GM18526 (cell line): ENCODE results near the gene ABL1.

Experiments
- POLR2A ChIP-seq: IDR thresholded peaks from 3 replicates; pipeline ENCODE4 v1.6.1; 2011; ENCODE audit not compliant: insufficient read length; ENCODE audit errors: extremely low read depth

Gene ABL1

GRCh38 chr9:130929571-130930038, 94.6 kb downstream of the ABL1 start:
- TF ChIP-seq POLR2A: no peak

DNA sequence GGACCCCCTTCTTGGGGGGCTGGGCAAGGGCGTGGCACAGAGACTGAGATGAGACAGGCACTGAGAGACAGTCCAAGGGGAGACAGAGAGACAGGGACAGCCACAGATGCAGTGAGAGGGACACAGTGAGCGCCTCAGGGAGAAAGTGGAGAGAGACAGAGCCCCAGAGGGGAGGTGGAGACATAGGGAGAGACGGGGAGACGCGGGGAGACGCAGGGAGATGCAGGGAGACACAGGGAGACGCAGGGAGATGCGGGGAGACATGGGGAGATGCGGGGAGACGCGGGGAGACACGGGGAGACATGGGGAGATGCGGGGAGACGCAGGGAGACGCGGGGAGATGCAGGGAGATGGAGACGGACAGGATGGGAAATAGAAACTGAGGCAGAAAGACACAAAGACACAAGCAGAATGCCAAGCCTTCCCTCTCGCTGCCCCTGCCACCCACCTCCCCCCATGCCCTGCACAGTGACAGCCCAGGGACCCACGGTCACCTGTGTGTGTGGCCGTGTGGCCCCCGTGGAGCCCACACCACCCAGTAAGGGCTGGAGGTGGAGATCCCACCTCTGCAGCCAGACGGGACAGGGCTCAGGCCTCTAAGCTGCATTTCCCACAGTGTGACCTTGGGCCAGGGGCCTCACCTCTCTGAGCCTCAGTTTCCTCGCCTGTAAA, 95.2 kb downstream of the ABL1 start:
- no peak for TF ChIP-seq POLR2A

GRCh38 chr9:130930804-130931349, 95.8 kb downstream of the ABL1 start:
- TF ChIP-seq POLR2A: no peak

DNA sequence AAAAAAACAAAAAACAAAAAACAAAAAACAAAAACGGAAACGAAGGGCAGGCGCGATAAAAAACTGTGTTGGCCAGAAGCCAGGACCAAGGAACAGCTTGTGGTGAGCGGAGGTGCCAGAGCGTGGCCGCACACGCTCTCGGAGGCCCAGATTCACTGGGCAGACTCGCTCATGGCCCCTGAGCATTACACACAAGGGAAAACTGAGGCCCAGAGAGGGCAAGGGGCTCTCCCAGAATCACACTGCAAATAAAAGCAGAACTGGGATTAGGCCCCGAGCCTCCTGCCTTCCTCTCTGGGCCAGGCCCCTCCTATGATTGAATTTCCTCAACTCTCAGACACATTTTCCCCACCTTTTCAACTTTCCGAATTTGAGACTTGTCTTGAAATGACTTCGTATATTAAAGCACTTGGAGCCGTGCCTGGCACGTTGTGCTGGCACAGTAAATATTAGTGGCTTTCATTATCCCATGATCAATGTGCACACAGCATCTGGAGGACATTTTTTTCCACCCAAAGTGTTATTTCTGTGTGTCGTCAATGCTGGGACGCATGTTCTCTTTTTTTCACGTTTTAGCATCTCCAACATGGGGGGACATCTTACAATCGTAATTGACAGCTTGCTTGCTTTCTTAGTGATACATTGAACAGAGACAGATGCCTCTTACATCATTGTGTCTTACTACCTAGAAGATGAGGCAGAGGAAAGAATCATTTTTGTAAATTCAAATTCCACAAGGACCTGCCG, 96.6 kb downstream of the ABL1 start:
- TF ChIP-seq POLR2A: no peak

DNA sequence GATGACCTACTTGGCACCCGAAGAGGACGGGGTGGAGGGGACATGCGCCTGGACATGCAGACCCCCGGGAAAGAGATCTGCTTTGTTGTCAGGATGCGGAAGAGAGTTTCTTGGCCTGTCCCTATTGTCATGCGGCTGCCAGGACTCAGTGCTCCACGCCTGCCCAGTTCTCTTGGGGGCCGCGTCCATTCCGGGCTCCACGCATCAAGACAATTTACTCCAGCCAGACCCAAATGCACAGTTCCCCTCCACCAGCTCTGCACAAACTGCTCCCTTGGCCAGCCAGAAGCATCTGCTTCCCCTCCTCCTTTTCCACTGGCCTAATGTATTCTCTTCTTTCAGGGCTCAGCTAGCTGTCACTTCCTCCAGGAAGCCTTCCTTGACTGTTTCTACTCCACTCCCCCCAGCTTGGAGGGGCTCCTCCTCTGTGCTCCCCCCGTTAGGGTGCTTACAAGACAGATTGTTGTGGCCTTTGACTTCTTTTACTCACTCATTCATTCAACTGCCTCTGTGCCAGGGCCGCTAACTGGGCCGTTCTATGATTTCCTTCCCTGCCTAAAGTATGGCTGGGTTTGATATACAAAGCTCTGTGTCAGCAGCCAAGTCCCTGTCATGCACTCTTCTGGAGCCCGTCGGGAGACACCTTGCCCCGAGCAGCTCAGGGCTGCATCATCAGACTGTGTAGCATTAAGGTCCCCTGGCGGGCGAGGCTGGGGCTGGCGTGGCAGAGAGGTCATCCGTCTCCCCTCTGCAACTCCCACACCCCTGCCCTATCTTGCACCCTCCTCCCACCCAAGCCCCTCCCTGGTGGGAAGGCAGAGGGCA, 97.4 kb downstream of the ABL1 start:
- no peak for TF ChIP-seq POLR2A

GRCh38 chr9:130933114-130934046, 98.3 kb downstream of the ABL1 start:
- TF ChIP-seq POLR2A: no peak

GRCh38 chr9:130934246-130934645, 99.2 kb downstream of the ABL1 start:
- TF ChIP-seq POLR2A: no peak

DNA sequence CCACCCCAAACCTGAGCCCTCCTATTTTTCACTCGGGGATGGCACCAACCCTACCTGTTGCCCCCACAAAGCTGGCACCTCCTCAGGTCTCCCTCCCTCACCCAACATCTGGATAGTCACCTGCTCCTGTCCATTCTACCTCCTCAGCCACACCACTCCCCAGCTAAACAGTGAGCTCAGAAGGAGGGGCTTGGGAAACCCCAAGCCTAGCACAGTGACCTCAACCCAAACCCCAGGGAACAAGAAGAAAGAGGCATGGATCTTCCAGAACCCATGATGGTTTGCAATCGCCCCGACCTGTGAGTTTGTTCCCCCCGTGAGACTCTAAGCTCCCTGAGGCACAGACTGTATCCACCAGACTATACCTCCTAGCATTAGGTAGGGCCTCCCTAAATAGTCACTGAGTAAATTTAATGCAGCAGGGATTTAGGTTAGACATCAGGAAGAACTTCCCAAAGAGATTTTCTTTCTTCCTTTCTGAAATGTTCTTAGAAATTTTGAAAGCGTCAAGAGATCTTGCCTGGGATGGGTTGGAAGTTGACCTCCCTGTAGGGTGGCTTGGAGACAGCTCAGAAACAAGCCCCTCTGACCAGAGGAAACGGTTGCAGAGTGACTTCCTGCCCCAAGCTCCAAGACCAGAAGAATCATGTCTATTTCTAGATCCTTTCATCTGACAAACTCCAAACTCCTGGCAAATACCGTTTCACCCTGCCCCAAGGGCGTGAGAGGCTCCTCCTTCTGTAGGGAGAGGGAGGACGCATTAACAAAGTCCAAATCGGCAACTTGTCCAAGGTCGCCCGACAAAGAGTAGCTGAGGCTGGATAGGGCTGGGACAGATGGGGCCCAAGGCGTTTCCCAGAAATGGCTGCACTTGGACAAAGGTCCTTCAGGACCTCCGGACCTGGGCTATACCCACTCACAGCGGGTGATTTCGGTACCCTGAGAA, 99.9 kb downstream of the ABL1 start:
- TF ChIP-seq POLR2A: no peak

- TF ChIP-seq POLR2A: no peak
Measured at GRCh38 chr9:130935648-130936271, 100.7 kb downstream of the ABL1 start.

DNA sequence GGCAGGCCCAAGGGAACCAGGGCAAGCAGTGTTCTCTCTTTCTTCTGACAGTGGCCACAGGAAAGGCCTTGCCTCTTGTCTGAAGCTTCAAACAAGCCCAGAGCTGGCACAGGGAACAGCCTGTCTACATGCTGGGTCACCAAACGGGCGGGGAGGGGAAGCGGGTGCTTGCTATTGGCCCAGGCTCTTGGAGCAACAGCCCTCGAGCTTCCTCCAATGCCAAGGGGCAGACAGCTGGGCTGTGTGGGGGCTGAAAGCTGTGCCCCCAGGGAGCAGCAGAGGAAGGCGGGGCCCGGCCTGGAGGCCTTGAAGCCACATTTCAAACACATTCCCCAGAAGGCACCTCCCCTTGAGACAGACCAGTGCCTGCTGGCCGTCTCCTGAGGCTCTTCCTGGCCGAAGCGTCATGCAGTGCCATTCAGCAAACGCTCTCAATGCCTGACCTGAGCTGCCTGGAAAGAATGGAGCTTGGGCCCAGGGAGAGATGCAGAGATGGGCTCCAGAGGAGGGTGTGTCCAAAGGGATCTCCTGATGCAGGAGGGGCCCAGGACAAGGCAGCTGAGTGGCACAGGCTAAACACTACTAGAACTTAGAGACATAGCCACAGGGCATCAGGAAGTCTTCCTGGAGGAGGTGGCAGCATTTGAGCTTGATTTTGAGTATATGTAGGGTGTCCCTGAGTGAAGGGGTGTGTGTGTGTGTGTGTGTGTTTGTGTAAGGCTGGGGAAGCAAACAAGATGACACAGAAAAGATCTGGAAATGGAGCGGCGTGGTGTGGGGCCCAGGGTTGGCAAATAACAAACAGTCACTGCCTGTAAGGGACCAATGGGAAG, 101.4 kb downstream of the ABL1 start:
- no peak for TF ChIP-seq POLR2A
